NCI-H446 (cell line): ENCODE data around the gene NMRK2.
"Not testable (repeated sequence)": the region's sequence is repeated elsewhere in the genome, so short reads cannot be mapped to it uniquely, and the experiment has no call there.

Source experiments
- DNase-seq, 2 experiments: peaks; one replicate each; lab custom pipeline; 2025; lab: John Stamatoyannopoulos, UW

The NMRK2 gene

GRCh38 chr19:3964256-3965194 is 31.7 kb downstream of the NMRK2 start:
- DNase-seq: no peak

GRCh38 chr19:3966051-3967017 is 33.5 kb downstream of the NMRK2 start:
- DNase-seq: no peak

DNA sequence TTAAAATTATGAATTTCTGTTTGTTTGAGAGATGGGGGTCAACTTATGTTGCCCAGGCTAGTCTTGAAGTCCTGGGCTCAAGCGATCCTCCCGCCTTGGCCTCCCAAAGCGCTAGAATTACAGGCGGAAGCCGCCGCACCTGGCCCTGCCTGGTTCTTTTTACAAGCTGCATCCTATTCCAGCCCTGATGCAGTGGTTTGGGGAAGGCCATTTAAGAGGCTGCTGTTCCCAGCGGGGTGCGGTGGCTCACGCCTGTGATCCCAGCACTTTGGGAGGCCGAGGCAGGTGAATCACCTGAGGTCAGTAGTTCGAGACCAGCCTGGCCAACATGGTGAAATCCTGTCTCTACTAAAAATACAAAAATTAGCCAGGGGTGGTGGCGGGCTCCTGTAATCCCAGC is 35.1 kb downstream of the NMRK2 start:
- DNase-seq: not testable (repeated sequence)

DNA sequence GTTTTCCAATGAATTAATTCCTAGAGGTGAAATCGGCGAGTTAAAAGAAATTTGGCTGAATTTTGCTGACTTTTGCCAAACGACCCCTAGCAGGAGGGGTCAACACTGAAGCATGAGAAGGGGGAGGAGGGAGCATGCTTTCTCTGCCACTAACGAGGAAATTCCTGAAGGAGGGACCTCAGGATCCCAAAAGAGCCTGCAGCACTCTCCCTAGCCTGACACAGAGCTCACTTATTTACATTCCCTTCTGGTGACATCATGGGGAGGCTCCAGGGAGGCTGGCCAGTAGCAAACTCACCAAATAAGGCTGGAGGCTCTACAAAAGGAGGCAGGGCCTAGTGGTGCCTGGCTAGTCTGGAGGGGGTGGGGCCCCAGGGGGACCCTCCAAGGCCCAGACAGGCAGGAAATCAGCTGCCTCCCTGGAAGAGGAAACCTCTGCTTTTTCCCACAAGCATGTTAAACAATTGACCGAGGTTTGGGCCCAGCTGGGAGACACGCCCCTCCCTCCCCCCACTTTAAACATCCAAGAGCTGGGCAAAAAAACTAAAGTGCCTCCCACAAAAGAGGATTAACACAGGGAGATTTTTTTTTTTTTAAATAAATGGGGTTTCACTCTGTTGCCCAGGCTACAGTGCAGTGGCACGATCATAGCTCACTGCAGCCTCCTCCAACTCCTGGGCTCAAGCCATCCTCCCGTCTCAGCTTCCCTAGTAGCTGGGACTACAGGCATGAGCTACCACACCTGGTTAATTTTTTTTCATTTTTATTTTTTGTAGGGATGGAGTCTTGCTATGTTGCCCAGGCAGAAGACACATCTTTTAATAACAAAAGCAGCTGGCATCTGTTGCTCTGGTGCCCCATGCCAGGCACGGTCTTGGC is 35.9 kb downstream of the NMRK2 start:
- DNase-seq: peak; percentile 40 to 79

DNA sequence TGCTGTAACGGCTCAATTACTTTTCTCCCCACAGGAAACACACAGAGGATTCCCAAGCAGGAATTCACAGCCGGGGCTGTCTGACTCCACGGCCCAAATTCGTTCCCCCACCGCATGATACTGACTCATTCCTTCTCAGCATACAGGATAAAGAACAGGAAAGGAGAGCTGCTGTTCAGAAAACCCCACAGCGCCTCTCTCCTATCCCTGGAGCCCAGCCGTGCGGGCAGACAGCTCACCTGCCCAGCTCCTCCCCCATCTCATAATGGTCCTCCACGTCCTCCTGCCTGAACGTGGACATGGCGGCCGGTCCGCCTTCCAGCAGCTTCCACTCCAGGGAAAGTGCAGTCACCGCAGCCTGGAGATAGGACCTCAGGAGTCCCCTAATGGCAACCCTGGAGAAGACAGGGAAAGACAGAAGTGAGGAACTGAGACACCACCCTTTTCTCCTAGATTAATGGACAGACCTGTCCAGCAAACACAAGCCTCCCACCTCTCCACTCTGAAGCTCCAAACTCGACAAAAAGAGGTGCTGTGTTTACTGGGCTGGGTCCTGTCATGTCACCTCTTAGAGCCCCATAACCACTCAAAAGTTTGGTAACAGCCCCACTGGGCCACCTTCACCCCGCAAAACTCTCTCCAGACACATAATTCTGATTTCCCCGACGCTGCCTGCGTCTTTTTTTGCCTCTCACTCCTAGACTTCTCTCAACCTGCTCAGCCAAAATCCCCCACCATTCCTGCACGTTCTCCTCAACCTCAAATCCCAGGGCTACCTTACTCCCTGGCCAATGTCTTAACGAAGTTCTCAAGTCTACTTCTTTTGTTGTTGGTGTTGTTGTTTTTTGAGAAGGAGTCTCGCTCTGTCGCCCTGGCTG is 36.8 kb downstream of the NMRK2 start:
- no peak for DNase-seq

DNA sequence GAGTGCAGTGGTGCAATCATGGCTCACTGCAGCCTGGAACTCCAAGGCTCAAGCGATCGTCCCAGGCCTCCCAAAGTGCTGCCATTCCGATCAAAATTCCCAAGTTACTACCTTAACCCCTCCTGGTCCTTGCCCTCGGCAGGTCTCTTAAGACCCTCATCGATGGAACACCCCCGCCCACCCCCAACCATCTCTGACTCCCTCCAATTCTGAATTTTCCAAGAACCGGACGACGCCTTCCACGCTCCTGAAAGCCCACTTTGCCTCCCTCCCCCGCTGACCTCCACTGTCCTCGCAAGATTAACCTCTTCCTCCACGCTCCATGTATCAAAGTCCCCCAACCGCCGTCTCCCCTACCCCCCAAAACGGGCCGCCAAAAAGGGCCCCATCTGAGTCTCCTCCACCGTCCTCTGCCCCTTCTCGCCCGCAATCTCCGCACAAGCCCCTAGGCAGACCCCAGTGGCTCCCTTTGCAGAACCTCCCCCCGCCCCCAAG is 37.5 kb downstream of the NMRK2 start:
- no peak for DNase-seq

GRCh38 chr19:3970808-3971598 is 38.1 kb downstream of the NMRK2 start, which contains the start of gene DAPK3:
TSS of gene DAPK3 (minus strand) at chr19:3971099. CDS start at chr19:3969735, 1,364 bp downstream.
- DNase-seq: peak; percentile 92 to 99

- no peak for DNase-seq
Observed at GRCh38 chr19:3975144-3975543, 42.3 kb downstream of the NMRK2 start.

DNA sequence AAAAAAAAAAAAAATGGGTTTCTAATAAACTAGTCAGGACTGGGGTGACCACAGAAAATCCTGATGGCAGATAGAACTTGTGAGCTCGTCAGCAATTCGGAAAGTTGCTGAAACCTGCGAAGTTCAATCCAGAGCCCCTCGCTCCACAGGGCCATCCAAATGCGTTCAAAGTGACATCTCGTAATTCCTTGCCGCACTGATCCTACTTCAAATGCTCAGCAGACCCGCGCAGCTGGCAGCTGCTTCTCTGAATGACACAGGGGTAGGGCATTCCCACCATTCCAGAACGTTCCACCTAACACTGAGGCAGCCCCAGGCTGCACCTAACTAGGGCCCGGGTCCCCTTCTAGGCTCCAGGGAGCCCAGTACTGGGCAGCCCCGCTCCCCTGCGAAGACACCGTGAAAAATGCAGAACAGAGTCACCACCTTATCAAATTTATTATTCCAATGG is 42.8 kb downstream of the NMRK2 start:
- DNase-seq: no peak

DNA sequence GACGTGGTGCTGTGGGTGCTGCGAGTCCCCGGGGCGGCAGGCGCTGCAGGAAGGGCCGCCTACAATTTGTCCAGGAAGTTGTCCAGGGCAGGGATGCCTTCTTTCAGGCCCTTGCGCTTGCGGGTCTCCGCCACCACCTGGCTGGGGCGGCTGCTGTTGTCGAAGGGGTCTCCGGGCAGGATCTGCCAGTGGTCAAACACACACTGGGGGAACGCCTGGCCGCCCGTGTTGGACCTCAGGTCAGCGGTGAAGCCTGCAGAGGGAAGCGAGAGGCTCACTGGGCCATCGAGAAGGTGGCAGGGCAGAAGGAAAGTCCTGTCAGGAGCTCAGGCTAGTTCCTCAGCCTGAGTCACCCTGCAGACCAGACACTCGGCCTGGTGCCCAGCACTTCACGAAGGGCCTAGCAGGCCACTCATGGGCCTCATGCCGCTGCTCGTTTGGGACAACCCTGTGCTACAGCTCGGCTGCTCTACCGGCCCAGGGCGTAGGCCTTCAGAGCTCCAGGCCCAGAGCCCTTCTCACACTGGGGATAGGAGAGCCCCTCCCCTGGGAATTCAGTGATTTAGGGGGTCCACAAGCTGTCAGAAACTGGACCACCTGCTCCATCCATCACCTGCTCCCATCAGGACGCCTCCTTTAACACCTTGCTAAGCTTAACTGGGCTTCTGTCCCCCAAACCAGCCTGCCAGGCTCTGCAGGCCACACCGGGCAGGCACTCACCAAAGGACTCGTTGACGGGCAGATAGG is 43.8 kb downstream of the NMRK2 start:
- DNase-seq: no peak

- DNase-seq: no peak
Observed at GRCh38 chr19:3977242-3978143, 44.6 kb downstream of the NMRK2 start.

DNA sequence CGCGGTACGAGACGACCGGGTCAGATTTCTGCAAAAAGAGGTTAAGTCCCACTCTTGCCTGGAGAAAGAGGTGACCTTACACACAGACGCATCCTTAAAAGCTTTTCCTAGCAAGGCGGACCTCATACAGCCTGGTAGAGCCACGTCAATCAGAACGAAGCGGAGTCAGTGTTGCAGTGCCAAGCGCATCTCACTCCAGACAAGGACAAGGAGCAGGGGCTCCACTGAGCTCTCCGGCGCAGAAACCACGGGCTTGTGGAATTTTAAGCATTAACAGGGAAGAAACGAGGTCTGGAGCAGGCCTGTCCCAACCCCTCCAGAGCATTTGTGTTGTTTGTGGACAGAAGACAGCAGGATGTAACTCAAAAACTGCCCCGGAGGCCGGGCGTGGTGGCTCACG is 45.3 kb downstream of the NMRK2 start:
- DNase-seq: no peak

DNA sequence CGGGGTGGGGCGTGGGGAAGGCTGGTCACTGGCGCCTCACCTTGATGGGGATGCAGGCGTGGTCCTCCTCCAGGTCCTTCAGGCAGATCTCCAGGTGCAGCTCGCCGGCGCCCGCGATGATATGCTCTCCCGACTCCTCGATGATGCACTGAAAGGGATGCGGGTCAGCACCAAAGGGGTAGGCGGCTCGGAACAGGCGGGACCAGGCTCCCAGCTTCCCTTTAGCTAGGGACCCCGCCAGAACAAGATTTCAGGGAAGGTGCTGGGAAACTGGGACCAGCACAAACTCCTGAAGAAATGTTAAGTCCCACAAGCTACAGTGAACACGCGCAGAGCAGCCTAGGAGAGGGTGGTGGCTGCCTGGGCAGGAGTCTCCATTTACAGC is 46.4 kb downstream of the NMRK2 start:
- DNase-seq: no peak

GRCh38 chr19:3979674-3980352 is 46.9 kb downstream of the NMRK2 start:
- DNase-seq: no peak

DNA sequence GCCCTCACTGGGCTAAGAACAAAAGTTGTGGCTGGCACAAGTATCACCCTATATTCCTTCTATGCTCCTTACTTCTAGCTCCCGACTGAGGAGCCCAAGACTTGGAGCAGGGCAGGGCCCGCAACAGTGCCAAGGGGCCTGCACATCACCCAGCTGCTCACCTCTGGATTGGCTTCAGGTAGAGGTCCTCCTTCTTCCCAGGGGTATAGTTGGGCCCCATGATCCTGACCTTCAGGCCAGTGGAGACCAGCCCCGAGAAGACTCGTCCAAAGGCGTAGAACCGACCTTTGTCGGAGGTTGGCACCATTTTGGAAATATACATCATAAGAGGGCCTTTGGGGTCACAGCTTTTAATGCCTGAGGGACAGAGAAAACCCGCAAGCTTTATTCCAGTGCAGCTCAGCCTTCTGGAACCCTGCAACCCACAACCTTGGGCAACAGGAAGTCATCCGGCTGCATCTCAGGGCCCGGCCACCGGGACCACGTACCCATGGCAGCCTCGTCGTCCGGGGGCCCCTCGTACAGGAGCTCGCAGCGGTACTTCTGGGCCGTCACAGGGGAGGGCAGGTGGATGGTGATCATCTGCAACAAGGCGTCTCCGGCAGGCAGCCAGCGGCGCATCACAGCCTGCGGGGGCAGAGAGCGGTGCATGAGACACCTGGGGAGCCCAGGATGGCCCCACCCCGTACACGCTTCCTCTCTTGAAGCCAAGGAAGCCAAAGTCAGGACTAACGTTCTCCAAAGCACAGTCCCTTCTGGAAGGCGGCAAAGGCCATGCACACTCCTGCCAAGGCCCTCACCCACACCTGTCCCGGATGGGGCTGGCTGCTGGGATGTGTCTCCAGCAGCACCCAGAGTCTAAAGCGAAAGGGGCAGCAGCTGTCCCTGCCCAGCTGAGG is 47.7 kb downstream of the NMRK2 start:
- no peak for DNase-seq

DNA sequence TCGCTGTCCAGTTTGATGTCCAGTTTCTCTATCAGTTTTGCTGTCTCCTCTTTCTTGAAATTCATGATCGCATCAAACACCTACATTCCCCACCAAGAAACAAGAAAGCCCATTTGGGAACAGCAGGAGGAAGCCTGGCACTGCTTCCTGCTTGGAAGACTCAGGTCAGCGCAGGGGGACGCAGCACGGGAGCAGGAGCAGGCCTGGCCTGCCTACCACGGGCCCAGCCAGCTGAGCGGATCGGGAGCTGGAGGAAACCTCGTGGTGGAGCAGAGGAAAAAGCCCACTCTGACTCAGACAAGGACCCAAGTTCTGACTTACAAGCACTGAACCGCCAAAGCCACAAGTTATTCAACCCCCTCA is 48.5 kb downstream of the NMRK2 start:
- DNase-seq: no peak
